Skin epidermis (tissue), 12 donors: ENCODE results near the gene PGF.

Experiments used
- H3K27ac ChIP-seq, 21 experiments: fragments of 200-600 bp; sonication (generic) in 11 of 21; one replicate each; pipeline ENCODE4 v1.5.0; 2020; ENCODE audit warnings: mild to moderate bottlenecking in 3 of 21, inconsistent platforms in 2 of 21, moderate library complexity in 2 of 21
- H3K4me3 ChIP-seq, 7 experiments: fragments of 200-600 bp; sonication (generic) in 2 of 7; one replicate each; pipeline ENCODE4 v1.5.0; 2020; ENCODE audit warnings: inconsistent platforms in 2 of 7, mild to moderate bottlenecking in 2 of 7, moderate library complexity in 1 of 7

PGF gene

DNA sequence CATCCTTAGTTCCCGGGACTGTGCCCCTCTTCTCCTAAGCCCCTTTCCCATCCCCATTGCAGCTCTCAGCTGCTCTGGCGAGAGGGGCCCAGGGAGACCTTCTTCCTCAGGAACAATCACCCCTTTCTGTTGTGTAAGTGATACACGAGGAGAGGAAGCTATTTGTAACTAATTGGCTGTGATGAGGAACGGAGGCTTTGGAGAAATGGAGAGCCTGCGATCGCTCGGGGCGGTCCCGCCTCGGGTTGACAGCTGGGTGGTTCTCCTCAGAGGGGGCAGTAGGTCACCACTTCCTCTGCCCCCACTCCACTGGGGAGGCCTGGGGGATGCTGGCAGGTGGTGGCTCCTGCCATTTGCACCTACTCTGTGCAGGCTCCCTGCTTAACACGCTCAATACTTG lies 6.6 kb upstream of the PGF start:
- no peak overlapping the region for H3K27ac ChIP-seq
- H3K4me3 ChIP-seq: no peak overlapping the region

DNA sequence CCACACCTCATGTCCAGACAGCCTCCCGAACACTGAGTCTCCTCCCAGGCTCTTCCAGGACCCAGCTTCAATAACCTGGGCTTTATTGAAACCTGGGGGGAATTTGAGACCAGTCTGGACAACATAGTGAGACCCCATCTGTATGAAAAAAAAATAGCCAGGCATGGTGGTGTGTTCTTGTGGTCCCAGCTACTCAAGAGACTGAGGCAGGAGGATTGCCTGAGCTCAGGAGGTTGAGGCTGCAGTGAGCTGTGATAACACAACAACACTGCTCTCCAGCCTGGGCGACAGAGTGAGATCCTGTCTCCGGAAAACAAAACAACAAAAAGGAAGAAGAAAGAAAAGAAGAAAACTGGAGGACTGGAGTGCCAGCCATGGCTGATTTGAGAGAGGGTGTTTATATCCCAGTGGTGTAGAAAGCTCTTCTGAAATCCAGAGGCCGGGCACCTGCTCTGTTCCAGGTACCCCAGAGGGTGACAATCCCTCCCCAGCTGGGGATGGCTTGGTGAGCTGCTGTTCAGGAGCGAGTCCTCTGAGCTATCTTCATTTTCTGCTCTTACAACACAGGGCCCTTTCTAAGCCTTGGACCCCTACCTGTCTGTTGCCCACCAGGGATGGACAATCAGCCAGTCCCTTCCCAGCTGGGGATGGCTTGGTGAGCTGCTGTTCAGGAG lies 6.0 kb upstream of the PGF start:
- Histone ChIP-seq H3K27ac (no peak overlapping the region), H3K4me3 (no peak overlapping the region)

DNA sequence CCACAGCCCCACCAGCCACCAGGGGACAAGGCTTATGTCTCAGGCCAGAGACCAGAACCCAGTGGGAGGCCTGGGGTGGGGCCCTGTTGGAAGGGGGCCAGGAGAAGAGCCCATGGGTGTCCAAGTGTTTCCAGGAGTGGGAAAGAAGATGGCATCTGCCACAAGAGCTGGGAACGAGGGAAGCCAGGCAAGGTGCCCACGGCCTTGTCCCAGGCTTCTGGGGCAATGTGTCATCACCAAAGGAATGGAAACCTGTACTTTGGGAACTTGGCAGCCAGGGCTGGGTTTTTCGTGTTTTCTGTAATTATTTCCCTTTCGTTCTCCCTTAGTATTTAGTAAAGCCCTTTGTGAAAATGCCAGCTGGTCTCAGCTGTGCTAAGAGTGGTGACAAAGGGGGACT lies 5.3 kb upstream of the PGF start:
- H3K27ac ChIP-seq: no peak overlapping the region
- no peak overlapping the region for H3K4me3 ChIP-seq

DNA sequence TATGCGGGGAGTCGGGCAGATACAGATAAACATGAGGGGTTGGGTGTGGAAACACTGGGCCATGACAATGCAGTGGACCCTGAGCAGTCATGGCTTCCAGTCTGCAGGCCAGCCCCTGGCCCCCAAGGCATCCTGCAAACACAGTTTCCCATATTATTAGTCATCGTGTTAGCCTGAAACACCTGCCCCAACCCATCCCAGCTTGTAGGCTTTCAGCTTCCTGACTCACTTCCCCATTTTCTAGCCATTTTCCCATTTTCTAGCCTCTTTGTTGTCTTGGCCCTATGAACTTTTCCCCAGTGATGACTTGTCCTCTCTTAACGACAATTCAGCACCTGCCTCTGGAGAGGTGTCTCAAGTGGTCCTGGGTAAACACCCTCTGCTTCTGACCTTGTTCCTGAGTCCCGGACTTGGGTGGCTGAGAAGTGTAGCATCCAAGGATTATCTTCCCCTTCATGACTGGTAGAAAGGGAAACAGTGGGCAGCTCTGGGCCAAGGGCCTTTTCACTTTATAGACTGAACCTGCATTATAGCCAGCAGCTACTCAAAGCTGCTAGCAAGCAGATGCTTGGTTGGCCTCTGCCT lies 4.3 kb upstream of the PGF start:
- Histone ChIP-seq H3K4me3 (no peak overlapping the region), H3K27ac (no peak overlapping the region)

DNA sequence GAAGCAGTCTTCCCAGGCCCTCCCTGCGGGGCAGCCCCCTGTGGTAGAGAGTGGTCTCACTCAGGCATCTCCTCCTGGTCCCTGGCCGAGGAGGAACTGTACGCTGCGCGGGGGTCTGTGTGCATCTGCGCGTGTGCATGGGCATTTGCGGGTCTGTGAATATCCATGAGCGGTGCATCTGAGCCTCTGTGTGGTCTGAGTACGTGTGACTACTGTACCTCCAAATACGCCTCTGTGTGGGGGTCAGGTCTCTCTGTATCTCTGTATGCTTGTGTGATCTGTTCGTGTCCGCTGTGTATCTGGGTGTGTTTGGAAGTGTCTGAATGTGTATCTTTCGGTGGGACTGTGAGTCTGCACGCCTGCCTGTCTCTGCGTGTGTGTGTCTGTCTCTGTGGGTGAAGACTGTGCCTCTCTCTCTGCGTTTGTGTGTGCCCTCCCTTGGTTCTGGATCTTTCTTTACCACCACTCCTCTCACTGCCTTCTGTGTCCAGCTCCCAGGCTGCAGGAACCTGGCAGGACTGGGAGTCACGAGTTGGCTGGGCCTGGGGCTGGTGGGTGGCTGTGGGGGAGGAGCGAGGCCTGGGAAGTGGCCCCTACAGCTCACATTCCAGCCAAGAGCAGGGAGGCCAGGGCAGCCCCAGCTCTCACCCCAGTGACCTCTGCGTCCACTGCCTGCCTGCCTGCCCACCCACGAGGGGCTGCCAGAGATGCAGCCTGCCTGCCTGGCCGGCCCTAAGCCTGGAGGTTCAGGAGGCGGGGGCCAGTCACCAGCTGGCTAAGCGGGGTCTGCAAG lies 1.1 kb upstream of the PGF start:
- no peak overlapping the region for H3K27ac ChIP-seq
- no peak overlapping the region for H3K4me3 ChIP-seq

DNA sequence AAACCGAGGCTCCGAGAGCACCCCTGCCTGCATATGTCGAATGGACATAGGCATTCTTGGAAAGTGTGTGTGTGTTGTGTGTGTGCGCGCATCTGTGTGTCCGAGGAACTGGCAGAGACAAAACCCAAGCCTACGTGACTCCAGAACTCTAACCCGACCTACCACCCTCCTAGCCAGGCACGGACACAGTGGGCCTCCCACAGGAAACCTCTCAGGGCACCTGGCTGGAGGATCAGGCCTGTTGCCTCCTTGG lies 556 bp upstream of the PGF start:
- H3K27ac ChIP-seq: peak overlapping the region in 4 of 21 experiments; percentile 34 to 78 (median 48)

DNA sequence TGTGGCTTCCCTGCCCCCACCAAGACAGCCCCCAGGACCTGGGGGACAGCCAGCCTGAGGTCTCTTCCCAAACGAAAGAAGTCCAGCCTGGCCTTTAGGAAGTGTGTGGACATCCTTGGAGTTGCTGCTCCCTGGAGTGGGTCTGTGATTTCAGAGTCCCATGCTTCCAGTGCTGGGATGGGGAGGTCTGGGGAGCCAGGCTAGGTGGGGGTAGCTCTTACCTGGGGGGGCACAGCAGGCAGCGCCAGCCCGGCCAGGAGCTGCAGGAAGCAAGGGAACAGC lies 509 bp downstream of the PGF start:
- Histone ChIP-seq H3K4me3 (peak overlapping the region; percentile 38 to 59 (median 47)), H3K27ac (peak overlapping the region in 19 of 21 experiments; percentile 13 to 78 (median 45))

More for the DNA sequence above, 556 bp upstream of the PGF start:
- peak overlapping the region in 6 of 7 experiments; percentile 46 to 59 (median 48) for H3K4me3 ChIP-seq

DNA sequence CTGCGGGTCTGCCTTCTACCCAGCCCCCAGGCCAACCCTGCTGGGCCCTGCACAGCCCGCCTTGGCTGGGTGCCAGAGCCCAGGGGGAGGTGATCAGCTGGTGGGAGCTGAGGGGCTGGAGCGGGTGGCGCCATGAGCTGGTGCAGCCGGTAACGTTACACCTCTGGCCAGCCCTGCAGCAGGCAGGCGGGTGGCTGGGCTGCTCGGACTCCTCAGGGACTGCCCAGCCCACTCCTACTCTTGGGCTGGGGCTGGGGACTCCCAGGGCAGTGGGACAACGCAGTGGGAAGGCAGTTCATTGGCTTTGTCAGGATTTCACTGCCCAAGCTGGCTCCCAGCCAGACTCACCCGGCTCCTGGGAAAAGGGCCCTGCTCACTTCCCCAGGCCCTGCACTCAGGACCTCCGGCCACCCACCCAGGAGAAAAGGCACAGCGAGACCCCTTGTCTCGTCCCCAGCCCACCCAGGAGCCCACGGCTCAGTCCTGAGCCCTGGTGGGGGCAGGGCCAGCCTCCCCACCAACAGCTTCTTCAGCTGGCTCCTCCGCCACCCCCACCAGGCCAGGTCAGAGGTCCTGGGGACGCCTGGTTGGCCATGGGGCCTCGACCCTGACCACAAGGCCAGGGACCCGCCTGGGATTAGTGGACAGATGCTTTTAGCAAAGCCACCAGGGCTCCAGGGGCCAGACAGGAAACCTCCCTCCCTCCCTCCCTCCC lies 1.0 kb downstream of the PGF start:
- peak overlapping the region in 19 of 21 experiments; percentile 13 to 78 (median 45) for H3K27ac ChIP-seq
- H3K4me3 ChIP-seq: peak overlapping the region; percentile 38 to 59 (median 47)

DNA sequence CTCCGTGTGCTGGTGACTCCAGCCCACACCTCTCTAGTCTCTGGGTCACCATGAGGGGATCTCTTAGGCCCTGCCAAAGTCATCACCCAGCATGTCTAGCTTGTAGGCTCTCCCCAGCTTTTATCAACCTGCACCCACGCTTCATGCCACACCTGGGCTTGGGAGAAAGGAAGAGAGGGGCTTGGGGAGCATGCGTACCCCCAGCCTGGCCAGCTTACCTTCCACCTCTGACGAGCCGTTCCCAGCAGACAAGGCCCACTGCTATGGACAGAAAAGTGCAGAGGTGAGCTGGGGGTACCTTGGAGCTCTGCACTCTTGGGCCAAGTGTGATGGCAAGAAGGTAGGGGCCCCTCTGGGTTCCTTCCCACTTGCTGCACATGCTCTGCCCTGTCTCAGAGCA lies 1.7 kb downstream of the PGF start:
- peak overlapping the region in 7 of 21 experiments; percentile 3 to 78 (median 46) for H3K27ac ChIP-seq
- peak overlapping the region; percentile 38 to 59 (median 47) for H3K4me3 ChIP-seq

DNA sequence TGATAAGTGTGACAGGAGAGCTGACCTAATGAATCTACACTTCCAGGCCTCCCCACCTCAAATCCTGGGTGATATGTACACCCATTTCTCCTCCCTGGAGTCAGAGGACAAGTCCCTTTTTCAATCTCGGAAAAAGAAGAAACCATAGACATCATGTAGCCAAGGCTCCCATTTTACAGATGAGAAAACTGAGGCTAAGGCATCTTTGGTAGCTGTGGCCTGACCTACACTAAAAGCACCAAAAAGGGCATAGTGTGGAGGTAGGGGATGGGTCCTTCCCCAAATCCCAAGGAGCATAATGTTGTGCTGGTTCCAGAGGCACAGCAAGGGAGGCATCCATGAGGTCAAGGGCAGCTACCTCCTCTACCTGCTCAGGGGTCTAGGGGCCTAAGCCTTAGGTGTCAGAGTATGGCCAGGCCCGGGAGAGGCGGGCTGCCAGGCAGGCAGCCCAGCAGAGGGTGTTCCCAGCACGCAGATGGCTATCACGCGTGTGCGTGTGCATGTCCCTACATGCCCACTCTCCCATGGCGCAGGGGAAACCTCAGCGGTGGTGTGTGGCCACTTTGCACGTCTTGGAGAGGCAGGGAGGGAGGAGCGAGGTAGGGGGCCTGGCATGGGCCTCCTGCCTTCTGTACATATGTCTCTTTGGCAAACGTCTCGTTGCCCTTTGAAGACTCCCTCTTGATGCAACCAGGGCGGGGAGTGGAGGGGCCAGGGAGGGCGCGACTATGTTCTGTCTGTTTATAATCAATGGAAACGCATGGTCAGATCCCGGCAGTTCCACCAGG lies 2.5 kb downstream of the PGF start:
- peak overlapping the region in 5 of 7 experiments; percentile 46 to 59 (median 47) for H3K4me3 ChIP-seq

DNA sequence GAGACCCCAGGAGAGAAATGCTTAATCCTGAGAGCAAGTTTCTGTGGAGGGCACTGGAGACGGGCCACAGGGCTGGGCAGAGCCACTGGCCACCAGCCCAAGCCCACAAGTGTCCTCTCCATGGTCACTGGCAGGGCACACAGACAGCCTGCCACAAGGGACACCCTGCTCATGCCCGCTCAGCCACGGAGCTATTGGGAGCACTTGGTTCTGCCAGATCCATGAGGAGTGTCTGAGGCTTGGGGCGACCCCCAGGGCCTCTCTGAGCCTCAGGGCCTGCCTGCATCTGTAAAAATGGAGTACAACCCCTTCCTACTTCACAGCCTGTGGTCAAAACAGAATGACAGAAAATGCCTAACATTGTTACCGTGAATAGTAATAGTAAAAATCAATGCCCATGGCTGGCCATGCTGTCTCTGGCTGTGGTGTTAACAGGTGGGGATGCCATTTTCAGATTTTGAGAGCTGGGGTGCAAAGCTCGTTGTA lies 3.2 kb downstream of the PGF start:
- H3K27ac ChIP-seq: peak overlapping the region in 3 of 21 experiments; percentile 1 to 7 (median 5)

More for the DNA sequence above, 2.5 kb downstream of the PGF start:
- peak overlapping the region in 4 of 21 experiments; percentile 3 to 78 (median 8) for H3K27ac ChIP-seq

DNA sequence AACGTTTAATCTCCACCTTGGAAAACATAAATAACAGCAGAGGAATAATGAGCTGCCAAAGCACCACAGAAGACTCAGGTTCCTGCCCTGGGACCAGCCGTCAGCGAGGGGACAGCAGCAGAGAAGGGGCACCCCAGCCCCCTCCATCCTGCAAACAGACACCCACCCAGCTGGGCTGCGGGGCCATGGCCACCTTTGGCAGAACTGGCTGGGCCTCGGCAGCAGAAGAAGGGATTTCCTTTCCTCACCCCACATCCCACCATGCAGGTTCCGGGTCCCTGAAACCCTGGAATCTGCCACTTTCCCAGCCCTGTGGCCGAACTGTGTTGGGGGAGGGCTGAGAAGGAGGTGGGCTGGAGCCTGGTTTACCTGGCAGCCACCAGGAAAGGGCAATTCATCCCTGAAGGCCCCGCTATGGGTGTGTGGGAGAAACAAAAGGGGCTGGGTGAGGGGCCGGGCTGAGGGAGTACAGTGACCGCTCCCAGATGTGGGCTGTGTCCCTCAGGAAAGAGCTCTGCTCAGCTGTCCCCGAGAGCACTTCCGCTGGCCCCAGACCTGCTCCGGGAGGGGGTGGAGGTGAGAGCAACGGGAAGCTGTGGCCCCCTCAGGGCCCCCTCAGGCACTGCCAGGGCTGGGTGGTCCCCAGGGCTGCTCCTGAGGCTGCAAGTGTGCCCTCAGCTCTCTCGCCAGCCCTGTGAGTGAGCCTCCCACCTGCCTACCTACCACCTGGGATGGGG lies 3.8 kb downstream of the PGF start:
- Histone ChIP-seq H3K27ac (peak overlapping the region in 3 of 21 experiments; percentile 1 to 7 (median 5)), H3K4me3 (no peak overlapping the region)

More for the DNA sequence above, 3.2 kb downstream of the PGF start:
- H3K4me3 ChIP-seq: peak overlapping the region in 1 of 7 experiments; percentile 0

DNA sequence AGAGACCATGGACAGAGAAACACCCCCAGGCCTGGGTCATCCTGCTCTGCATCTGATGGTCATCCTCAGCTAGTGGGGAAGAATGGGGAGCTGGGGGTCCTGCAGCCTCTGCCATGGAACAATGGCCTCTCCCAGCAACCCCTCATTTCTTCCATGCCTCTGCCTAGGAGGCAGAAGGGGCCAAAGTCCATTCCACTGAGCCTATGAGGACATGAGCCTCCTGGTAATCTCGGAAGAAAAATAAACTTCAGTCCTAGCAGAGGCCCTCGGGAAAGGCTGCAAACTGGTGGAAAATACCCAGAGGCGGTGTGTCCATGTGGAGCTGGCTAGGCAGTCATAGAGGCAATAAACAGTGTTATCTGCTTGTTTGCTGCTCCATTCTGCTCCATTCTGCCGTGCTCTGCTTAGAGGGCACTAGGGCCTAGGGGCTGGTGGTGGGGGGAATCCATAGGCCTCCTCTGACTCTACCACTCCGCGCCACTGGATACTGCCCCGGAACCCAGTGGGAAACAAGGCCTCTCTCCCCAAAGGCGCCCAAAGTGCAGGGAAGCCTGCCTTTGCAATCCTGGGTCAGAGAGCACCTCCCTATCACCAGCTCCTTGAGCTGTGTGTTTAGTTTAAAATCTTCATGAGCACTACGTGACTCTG lies 4.5 kb downstream of the PGF start:
- Histone ChIP-seq H3K27ac (no peak overlapping the region), H3K4me3 (no peak overlapping the region)

DNA sequence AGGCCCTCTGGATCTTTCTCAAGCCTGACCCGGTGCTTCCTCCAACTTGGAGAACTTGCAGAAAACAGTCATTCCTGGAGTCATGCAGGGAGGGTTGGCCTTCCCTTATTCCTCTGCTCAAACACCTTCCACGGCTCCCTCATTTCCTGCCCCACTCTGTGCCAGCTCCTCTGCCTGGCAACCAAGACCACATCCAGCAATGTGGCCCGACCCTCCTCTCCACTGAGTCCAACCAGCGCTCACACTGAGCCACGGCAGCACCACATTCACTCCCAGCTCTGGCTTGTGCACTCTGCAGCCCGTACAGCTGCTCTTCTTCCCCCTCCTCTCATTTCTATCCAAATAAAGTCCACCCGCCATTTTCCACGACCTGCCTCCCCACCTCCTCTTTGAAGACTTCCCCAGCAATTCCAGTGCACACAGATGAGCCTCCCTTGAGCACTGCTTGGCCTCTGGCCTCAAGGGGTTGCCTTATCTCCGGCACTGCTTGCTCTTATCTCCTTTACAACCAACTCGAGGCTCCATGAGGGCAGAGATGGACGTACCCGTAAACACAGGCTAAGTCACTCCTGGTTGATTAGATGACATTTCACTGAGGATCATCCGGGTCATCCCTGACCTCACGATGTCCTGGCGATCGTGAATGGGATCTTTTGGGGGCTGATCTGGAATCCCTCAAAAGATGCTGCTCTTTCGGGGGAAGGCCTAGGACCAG lies 5.4 kb downstream of the PGF start:
- Histone ChIP-seq H3K4me3 (no peak overlapping the region), H3K27ac (peak overlapping the region in 1 of 21 experiments; percentile 4)

DNA sequence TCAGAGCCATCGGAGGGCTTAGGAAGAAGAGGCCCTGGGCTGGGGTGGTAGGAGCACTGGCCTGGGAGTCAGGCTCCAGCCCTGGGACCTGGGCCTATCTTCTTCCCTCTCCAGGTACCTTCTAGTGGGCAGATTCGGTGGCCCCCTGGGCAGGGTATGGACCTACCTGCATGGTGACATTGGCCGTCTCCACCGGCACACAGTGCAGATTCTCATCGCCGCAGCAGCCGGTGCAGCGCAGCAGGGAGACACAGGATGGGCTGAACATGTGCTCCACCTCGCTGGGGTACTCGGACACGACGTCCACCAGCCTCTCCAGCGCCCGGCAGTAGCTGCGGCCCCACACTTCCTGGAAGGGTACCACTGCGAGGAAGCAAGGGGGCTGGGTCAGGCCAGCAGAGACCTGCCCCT lies 6.2 kb downstream of the PGF start:
- H3K4me3 ChIP-seq: no peak overlapping the region
- H3K27ac ChIP-seq: no peak overlapping the region

DNA sequence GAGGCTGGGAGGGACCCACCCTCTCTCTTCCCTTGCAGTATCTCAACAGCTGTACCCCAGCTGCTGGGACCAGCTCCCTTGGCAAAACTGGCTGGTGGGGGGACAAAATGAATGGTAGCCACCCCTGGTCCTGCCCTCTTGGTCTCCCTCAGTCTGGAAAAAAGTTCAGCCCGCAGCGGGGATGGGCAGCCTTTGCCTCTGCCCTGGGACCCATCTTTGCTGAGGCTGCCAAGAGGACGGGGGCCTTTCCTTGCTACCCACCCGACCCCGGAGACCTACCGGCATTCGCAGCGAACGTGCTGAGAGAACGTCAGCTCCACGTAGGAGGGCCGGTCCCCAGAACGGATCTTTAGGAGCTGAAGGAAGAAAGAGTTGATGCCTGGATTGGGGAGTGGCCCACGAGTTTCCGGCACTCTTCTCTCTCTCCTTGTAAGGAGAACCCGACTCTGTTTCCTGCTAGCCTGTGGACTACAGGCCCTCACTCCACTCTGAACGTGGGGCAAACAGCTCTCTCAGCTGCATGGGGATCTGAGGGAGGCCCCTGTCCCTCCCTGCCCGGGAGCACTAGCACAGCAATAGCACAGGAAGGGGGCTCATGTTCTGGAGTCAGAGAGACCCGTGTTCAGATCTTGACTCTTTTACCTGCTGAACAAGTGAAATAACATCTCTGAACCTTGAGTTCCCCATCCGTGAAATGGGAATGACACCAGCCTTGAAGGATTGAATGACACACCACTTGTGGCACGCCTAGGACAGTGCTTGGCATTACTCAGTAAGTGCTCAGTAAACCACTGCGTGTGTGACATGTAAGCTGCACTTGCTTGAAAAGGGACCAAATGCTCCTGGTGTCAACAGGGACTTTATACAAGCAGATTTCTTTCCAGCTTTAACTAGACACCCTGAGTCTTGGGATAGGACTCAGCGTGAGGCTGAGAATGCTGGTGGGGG lies 6.9 kb downstream of the PGF start:
- peak overlapping the region in 4 of 21 experiments; percentile 3 to 31 (median 16) for H3K27ac ChIP-seq
- peak overlapping the region in 1 of 7 experiments; percentile 11 for H3K4me3 ChIP-seq
